Activated gamma-delta T cell treated with anti-CD3 and anti-CD28 coated beads, Interleukin-2, amount 50 U/mL, for 16 hours (primary cell): Measurements from ENCODE around the gene TCF7.
A peak's percentile ranks its signal among the peaks of the same experiment; 100 is the strongest.

ENCODE experiments used
- DNase-seq: peaks from one replicate; pipeline ENCODE4 v3.0.0-alpha.2; 2020; ENCODE audit warnings: low read depth

Gene TCF7

DNA sequence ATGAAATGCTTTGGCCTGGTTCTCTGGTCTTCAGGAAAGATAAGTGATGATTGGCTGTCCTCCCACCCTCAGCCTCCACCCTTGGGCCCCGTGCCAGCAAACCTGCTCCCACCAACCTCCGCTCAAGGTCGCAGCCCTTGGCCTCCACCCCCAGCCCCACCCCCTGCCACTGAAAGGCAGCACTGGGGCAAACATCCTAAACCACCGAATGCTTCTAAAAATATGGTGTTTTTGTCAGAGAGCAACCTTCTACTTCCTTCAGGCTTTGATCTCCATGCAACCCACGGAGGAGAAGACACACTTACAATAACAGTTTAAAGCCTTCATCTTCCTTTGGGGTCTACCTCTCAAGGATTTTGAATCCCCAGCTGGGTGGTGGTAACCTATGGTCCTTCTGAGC is 24.0 kb upstream of the TCF7 start:
- DNase-seq: no peak

GRCh38 chr5:134091626-134092121 is 22.8 kb upstream of the TCF7 start:
- no peak for DNase-seq

- DNase-seq: no peak
These were observed 21.6 kb upstream of the TCF7 start for GRCh38 chr5:134092875-134093274.

DNA sequence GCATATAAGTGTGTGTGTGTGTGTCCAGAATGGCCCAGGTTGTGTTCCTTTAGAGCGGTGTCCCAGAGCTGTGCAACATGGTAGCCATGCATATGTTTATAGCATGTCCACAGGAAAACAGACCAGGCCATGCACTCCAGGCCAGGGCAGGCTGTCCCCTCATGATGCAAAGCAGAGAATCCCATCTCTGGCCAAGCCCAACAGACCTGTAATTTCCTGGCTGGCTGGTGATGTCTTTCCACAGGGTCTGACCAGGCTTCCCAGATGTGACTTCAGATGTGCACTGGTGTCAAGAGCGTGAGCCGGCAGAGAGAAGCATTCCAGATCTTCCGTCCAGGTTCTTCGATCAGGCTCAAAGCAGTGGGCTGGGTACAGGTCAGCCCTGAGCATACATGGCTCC is 21.1 kb upstream of the TCF7 start:
- no peak for DNase-seq

GRCh38 chr5:134095293-134095692 is 19.2 kb upstream of the TCF7 start:
- DNase-seq: no peak

DNA sequence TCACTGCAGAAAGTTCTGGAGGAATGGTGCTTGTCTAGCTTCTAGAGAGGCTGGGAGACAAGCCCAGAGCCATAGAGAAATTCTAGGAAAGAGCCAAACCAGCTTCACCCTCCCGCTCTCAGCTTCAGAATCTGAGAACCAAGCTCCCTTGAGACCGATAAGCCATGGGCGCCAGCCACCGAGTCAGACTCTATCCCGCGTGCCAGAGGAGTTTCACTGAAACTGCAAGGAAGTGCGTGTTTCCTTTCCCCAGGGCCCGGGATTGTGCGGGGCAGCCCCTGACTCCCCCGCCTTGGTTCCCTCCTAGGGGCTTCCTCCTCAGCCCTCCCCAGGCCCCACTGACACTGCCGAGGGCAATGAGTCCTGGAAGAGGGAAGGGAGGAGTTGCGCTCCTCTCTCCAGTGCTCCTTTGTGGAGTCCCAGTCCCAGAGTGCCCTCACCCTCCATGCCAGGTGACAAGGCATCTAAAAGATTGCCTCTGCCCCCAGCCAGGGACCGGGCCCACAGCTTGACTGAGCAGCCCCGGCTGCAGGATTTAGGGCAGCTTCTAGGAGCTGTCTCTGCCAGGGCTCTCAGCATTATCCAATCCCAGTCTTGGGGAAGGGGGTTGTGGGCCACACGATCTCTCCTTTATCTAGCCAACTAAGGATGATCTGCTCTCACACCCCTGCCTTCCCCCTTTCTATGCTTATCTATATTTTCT is 18.4 kb upstream of the TCF7 start:
- no peak for DNase-seq

DNA sequence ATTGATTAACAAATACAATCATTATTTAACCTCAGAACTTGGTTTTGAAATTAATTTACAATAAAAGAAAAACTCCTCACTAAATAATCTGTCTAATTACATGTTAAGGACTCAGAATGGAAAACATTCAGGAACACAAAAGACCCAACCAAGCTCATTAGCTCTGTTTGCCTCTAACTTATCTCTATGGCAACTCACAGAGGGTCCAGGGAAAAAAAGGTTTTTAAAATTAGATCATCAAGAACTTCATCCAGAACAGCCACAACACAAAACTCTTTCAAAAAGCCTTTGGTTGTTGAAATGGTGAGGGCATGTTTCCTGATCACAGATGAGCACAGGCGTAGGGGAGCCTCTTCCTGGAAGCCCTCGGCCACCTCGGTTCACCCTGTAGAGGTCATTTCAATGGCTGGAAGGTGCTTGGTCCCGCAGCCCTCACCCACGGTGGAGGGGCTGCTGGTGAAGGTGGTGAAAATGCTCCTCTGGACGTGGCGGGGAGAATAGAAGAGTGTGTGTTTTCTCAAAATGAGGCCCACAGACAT is 17.2 kb upstream of the TCF7 start:
- DNase-seq: no peak

GRCh38 chr5:134098690-134099089 is 15.8 kb upstream of the TCF7 start:
- DNase-seq: no peak

GRCh38 chr5:134099288-134099872 is 15.1 kb upstream of the TCF7 start:
- no peak for DNase-seq

DNA sequence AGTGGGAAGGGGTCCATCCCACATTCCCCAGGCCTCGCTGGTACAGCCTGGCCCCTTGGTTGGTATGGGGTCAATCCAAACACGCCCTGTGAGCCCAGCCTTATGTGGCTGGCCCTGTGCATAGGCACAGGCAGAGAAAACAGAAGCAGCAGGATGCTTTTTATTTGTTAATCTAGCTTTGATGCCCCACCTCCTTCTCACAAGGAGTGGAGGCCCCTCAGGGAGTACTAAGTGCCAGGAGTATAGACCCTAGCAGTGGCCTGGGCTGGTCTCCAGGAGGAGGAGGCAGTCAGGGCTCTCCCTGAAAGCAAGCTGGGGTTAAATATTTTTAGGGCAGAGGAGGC is 14.6 kb upstream of the TCF7 start:
- no peak for DNase-seq

- peak; percentile 78 for DNase-seq
These were observed 14.0 kb upstream of the TCF7 start for GRCh38 chr5:134100283-134101091.

DNA sequence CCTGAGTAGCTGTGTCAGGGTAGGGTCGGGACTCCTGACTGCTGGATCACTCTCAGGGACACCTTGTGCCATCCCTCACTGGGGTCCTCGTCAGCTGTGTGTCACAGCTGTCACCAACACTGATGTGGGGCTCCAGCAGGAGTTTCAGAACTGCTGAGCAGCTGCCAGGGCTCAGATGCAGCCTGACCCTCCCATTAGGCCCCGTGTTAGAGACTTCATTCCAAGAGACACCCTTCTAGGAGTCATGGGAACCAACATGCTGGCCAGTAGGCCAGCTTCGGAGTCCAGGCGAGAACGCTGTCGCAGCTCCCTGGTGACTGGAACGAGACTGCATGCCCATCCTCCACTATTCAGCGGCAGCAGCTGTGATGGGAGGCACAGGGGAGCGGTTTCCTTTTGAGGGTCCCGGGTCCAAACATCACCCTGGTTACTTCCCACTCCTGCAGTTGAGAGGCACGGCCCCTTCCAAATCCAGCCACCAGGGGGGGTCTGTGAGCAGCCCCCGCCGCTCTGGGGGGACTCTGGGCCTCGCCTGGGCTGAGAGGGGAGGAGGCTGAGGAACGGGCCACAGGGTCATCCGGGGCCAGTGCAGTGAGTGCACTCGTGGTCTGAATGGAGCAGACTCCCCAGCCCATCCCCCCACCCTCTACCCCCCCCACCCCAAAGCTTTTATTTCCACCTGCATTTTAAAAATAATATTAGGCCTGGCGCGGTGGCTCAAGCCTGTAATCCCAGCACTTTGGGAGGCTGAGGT is 12.6 kb upstream of the TCF7 start:
- DNase-seq: peak; percentile 74

DNA sequence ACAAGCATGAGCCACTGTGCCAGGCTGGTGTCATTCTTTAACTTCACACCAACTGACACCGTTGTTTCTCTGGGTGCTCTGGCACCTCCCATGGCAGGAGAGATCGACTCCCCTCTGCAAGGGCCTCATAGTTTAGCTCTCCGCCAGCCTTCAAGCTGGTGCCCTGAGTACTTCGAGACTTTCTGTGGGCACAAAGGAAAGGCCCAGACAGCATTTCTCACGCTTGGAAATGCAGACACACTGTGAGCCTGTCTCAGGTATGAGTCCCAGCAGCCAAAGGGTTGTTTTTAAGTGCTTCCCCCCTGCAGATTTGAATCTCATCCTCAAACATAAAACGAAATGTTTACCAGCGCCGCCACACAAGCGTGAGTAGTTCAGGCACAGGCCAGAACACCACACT is 11.1 kb upstream of the TCF7 start:
- no peak for DNase-seq

DNA sequence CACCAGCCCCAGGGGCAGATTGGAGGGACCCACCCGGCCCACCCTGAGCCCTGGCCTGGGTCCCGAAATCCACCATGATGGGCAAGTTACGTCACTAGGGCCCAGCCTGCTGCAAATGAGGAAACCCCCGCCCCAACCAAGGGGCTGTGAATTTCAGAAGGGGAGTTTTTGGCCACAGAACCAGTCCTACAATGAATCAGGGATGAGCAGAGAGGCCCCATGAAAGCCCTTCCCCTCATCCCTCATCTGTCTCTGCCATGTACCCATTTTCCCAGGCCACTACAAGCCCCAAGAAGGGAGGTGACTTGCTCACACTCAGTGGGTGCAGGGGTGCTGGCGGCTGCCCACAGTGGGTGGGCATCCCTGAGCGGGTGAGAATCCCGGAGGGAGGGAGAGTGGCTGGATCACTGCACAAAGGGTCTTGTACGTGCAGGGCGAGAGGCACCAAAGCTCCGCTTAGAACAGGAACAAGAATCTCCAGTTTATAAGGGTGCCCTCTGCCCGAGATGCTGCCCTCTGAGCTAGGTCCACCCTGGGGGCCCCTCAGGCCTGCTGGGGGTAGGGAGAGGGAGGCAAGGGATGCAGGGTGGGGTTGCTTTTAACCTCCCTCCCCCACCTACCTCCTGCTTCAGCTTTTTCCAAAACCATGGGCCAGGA is 10.4 kb upstream of the TCF7 start:
- no peak for DNase-seq

GRCh38 chr5:134106991-134107701 is 7.3 kb upstream of the TCF7 start:
- DNase-seq: no peak

DNA sequence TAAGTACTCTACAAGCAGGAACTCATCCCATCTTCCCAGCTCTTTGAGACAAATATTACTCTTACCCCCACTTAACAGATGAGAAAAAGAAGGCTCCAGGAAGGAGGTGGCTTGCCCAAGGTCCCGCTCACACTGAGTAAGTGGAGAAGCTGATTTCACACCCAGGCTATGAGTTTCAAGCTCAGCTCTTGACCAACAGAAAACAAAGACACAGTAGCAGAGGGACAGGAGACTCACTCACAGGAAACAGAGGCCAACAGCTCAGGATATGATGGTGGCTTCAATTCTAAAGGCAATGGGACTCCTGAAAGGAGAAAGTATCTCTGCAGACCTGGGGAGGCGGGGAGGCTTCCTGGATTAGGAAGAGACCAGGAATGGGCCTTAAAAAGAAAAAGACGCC is 6.7 kb upstream of the TCF7 start:
- no peak for DNase-seq

DNA sequence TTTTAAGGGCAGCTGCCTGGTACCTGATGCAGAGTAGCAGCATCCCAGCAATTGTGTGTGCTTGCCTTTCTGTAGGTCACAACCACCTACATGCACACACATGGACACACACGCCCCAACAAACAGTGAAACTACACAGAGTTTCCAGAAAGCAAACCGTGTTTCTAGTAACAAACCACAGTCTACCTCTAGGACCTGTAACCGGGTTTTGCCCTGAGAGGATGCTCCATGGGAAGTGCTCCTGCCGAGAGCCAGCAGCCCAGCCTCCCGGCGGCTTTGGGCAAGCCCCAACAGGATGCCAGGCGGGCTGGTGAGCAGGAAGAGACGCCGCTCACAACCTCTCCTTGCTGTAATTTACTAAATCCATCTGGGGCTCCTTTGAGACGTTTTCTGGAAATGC is 4.1 kb upstream of the TCF7 start:
- no peak for DNase-seq

DNA sequence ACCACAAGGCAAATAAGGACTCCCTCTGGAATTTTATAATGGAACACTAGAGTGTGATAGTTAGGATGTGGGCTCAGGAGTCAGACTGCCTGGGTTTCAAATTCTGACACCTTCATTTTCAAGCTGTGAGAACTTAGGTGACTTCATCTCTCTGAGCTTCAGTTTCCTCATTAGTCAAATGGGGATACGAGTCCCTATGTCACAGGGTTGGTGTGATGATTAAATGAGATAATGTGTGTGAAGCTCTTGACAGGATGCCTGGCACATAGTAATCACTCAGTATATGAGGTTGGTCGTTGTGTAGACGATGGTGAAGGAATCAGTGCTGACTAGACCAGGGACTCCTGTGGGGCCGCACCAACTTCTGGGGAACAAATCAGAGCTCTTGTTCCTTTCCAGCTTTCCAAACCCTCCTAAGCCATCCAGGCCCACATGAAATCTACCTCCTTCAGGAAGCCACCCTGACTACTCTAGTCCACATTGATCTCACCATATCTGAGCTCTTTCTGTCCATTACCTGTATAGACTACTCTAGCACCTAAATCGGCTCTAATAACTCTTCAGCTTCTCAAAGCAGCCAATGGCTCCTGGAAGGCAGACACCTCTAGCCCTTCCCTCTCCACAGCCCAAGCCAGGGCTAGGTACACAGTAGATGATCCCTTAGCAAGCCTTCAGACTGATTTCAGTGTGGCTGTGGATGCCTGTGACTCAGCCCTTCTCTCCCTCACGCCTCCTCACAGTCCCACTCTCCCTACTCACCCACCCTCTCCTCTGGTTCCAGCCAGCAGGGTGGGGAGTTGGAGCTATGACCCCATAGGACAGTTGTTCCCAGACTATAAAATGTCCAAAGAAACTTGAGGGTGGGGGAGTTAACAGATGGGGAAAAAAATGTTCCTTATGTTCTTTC is 2.5 kb upstream of the TCF7 start:
- no peak for DNase-seq

DNA sequence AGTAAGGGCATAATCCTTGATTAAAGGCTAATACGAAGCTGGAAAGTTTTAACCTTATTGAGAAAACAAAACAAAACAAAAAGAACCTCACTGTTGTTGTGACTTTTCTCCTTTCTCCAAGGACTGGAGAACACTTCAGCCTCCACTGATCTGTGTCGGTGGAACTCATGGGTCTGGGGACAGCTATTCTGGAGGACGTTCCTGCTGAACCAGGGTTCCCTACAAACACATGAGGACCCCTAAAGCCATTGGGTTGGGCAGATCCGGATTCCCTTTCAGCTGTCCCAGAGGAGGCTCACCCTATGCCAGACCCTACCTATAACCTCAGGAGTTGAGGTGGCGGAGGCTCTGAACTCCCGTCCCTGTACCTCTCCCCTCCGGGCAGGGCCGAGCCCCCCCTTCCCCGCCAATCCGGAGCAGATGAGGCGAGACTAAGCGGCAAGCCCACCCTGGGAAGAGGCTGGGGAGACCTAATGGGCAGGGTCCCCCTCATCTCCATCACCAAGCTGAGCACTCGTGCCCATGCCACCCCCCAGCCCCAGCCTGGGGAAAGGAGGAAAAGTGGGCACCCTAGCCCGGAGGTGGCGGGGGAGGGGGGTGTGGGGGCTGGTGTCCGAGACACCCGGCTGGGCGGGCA is 1.6 kb upstream of the TCF7 start:
- DNase-seq: no peak
